Stimulated activated CD4-positive, alpha-beta T cell treated with anti-CD3 and anti-CD28 coated beads, Interleukin-1b, Interleukin-23, amount 100 ng/mL, for 24 hours (primary cell): ENCODE results near the gene TCF7L2.
A peak's percentile ranks its signal among the peaks of the same experiment; 100 is the strongest.

Experiments used
- DNase-seq, 4 experiments: peaks; one replicate each; pipeline ENCODE4 v3.0.0-alpha.2; 2020; ENCODE audit warnings: low read depth in 4 of 4, low spot score in 1 of 4

The TCF7L2 gene

DNA sequence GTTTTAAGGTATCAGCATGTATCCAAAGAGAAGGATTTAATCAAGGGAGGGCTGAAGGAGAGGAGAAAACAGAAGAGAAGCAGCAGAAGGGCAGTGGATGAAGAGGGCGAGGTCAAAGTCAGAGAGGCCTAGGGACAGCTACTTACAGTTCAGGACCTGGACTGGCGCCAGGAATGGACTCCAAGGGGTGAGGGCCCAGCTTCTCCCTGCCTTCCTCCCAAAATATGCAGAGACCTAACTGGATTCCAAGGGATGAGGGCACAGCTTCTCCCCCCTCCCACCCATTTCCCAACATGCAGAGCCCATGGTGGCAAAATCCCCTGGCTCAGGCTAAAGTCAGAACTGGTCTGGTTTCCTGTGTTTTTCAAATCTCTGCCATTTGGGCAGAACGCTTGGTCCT, 3.4 kb upstream of the TCF7L2 start:
- DNase-seq, result no peak

DNA sequence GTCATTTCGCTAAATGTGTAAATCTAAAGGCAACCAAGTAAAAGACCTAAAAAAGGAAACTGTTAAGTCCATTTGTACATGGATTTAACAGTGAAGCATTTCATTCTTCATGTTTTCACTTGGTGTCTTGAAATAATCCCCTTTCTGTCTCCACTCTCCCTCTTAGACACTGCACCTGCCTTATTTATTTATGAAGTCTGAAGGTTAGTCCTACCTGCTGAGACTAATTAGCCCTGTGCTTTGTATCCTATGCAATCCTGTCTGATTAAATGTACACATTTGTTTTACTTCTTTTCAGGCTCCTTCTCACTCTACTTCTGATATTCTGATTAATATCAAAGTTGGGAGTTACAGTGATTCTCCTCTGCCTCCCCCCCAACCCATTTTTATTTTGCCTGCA, 1.9 kb upstream of the TCF7L2 start:
- DNase-seq, result no peak

DNA sequence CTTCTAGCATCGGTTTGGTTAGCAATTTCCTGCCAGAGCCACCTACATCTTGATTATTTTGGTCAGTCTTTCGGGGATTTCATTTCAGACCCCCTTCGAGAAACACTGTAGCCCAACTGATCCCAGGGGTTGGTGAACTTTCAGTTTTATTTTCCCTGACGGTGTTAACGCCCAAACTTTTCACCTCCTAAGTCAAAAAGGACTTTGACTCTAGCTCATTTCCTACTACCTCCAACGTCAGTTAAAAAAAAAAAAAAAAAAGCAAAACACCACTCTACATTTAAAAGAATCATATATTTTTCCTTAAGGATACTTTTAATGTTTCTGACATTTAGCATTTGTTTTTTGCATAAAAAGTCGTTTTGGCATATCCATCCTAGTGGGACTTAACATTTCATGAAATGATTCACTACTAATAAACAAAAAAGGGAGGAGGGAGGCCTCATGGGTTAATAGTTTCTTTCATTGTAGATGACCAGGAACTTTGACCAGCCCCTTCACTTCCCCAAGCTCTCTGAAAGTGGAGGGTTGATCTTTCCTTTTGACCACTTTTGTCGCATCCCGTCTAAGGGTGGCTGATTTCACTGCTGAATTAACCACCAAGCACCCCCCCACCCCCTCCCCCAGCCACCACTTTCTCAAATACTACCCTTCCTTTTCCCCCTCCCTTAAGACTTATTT, 764 bp upstream of the TCF7L2 start:
- no peak for DNase-seq

DNA sequence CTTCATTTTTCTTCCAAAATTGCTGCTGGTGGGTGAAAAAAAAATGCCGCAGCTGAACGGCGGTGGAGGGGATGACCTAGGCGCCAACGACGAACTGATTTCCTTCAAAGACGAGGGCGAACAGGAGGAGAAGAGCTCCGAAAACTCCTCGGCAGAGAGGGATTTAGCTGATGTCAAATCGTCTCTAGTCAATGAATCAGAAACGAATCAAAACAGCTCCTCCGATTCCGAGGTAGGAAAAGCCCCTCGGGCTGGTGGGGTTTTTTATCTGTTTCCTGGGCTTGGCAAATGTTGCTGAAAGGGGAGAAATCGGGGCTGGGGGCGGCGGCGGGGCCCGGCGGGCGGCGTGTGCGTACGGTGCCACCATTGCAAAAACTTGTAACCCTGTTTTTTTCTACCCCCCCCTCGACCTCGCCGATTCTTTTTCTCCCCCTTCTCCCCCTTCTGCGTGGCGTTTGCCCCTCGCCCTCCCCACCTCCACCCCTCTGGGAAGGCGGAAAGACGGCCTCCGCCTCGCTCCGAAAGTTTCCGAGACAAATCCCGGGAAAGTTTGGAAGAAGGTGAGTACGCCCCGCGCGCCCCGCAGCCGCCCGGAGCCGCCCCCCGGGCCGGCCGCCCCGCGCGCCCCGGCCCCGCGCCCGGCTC, 789 bp downstream of the TCF7L2 start:
- DNase-seq, result peak in 1 of 4 experiments; percentile 7

DNA sequence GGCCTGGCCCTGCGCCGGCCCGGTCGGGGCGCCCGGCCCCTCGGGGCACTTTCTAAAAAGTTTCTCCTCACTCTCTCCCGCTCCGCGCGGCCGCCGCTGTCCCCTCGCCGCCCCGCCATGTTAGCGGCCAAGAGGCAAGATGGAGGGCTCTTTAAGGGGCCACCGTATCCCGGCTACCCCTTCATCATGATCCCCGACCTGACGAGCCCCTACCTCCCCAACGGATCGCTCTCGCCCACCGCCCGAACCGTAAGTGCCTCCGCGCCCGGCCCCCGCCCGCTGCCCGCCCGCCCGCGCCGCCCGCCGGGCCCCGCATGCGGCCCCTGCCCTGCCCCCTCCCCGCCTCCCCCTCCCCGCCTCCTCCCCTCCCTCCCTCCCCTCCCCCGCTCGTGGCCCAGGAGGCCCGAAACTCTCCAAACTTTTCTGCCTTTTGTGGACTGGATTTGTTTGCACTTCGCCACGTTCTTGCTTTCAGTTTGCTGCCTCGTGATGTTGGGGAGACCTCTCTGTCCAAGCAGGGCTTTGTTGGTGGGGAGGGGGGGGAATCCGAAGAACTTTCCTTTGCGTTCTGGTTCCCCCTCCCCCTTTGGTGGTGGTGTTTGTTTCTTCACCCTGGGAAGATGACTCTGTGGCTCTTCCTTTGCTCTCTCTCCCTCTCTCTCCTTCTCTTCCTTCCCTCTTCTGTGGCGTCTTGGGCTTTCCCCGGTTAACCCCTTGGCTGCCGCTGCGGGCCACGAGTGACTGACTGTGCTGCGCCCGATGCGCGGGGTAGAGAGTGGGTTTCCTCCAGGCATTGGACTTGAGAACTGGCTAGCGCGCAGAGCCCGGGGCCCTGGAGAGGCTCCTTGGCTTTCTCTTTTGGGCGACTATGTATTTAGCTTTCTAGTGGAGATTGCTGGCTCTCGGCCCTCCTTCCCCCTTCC, 1.6 kb downstream of the TCF7L2 start:
- DNase-seq, result peak in 2 of 4 experiments; percentile 14 to 25

DNA sequence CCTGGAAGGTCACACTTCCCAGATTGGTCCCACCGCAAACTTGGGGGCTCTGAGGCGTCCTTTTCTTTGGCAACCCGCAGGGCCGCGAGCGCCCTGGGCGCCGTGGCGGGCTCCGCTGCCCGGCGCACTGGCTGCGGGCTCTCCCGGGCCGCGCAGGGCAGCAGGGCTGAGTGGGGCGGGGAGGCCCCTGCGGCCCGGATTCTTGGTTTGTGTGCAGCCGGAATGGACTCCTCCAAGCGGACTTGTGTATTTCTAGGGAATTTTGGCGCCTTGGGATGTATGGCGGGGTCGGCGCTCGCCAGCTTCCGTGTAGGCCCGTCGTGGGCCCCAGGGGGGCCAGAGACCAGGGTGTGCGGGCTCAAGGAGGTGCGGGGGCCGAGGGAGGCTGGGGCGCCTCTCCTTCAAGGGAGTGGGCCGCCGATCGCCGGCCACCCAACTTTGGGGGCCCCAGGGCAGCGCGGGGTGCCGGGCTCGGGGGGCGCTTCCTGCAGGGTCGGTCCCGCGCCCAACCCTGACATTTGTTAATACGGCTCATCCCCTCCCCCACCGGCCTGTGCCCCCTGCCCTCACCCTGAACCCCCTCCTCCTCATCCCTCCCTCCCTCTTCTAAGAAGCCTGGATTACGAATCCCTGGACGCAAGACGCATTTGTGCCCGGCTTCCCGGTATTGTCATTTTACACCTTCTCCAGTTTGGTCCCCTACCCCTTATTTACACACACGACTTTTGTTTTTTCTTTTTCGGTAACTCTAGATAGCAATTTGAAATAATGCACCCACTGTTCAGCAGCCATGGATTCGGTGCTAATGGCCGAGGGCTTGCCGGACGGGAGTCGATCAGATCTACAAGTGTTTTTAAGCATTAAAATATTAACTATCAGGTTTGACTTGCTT, 2.5 kb downstream of the TCF7L2 start:
- DNase-seq, result no peak

DNA sequence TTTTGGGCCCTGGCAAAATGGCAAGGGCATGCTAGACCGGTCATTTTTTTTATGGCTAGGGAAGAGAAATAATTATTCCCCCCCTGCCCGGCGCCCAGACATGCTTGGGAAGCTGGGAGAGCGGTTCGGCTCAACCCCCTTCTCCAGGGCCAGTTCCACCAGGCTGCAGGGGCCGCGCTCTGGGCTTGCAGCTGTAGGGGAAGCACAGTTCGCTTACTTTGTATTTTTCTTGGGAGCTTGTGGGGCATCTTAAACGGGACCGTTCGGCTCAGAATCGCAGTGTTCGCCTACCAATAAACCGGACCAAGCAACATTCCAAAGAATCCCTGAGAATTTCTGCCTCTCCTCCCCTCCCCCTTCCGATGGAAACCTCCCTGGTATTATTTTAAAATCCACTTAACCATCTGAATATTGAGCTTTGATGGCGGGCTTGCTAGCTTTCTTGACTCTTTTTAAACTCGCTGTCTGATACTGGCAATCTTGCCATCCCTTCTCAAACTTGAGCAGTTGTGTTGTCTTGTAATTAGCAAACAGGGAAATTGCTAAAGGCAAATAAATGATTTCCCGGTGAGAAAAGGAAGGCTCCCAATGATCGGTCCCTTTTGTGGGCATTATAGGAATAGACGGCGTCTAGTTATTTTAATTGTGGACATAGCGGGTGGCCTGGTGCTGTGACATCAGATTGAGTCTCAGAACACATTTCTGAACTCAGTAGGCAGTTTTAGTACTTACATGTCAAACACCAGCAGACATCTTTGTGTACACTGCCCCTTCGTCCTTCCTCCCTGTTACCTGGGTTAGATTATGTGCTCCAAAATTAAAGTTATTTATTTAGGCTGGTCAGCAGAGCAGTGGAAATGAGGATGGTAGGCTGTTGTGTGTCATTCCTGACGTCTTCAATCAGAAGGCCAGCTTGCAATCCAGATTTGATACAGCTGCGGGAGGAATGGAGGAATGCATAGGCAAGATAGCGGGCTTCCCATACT, 3.4 kb downstream of the TCF7L2 start:
- DNase-seq, result no peak

DNA sequence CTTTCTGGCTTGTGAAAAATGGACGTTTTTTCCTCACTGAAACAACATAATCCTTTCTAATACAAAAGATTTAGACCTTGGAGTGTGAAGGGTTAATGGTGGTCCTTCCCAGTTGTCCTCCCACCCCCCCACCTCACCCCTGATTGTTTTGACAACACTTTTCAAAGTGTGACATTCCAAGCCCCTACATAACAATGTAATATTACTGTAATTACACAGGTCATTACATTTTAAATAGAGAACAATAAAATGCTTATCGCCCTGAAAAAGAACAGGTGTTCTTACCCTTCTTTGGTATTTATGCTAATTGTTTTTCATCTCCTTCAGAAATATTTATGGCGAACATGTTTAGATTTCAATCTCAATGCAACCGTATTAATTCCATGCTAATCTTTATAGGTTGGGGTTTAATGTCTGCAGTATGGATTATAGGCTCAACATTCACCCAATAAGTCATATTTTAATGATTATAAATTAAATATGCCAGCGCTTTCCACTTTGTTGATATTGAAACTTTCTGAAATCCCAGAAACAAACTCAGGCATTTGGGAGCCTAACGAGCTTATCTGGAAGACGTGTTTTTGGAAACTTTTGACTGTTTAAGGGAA, 5.0 kb downstream of the TCF7L2 start:
- no peak for DNase-seq

DNA sequence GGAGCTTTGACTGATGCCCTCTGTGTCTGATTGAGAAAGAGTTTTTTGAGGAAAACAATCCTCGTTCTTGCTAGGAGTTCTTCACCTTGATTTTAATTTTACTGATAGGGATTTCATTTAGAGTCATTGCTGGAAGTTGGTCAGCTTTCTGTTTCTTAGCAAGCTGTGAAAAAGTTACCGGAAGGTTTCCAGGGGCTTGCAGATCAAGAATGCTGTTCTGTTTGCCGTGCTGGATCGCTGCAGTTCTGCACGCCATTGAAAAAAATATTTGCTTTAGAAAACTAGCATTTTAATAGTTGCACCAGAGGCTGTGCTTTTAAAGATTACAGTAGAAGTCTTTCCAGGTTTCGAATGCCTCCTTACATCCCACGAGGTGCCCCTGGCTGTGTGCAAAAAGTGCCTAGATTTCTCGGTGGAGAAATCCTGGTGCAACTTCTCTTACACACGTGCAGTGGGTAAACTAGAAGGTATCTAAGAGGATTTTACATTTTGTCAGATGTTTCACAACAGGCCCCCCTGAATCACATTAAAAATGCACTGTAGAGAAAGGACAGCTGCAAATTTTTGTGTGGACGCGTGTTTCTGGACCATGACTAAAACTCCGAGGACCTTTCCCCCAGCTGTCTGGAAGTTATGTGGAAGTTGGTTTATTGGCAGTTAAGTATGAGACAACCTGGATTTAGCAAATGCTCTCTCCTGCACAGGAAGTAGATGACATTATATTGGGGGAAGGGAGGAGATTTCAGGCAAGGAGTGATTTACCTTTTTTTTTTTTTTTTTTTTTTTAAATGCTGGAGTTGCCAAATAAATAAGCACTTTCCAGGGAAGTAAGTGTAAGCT, 5.8 kb downstream of the TCF7L2 start:
- DNase-seq, result no peak

DNA sequence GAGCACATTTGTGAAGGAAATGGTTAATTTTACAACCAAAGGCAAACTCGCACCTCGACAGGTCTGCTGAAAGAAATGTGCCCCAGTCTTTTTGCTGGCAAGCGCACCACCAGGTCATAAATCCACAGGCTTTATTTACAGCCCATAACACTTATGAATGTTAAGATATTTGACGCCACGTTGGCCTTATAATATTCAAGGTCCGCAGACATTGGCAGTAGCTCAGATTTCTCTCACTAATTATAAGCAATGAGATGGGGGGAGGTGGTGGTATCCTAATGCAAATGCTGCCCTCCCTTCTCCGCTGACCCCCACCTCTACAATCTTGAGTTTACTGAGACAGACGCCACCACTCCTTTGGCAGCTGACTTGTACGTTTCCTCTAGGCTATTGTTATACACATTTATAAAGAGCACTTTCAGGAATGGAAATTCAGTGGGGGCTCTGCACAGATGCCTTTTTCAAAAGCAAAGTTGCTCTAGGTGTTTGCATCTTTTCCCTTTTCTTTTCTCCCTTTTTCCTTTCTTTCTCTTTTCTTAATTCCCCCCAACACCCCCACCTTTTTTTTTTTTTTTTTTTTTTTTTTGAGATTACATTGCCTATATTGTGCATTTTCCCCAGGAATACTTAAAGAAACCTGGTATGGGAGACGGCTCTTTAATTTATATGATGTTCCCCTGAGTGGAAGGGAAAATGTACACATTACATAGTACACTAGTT, 6.7 kb downstream of the TCF7L2 start:
- no peak for DNase-seq

DNA sequence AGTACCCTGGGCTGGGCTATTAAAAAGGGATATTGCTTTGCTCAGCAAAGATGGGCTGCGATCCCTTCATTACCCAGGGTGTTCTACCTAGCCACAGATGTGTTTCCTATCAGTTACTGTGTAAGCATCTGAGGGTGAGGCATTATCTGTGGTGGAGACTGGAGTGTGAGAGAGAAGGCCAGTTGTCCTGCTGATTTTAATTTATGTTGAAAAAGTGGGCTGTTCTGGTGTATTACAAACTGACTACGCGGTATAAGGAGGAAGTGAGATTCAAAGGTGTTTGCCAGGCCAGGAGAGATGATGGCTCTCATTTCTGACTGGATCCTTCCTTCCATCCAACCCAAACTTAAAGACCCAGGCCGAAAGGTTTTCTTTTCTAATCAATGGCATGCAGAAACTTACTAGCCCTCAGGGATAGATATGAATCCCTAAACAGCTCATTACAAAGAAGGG, 7.6 kb downstream of the TCF7L2 start:
- DNase-seq, result no peak

DNA sequence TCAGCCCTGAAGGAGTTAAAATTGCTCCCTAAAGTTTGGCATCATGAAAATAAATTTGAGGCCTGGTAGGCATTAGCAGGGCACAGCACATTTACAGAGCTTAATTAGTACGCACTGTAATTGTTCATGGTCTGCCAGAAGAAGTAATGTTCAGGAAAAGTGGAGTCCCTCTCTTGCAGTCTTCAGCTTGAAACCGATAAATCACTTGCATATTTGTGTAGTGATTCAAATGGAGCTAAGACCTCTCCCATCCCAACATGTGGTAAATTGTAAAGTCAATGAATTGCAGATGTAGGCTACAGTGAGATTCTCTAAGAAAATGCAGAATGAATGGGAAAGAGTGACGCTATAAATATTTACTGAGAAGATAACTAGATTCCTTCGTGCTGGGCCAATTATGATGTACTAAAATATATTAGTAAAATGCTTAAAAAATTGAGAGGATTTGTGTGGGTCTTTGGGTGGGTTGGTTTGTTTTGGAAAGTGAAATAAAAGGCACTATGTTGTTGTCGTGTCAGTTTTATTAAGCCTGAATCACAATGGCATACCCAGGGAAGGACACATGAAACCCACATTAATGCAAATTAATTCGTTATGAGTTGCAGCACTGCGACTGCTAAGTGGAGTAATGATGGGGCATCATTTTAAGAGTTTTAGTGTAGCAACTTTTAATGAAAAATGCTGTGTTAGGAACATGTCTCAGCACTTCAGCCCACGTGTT, 8.4 kb downstream of the TCF7L2 start:
- no peak for DNase-seq

DNA sequence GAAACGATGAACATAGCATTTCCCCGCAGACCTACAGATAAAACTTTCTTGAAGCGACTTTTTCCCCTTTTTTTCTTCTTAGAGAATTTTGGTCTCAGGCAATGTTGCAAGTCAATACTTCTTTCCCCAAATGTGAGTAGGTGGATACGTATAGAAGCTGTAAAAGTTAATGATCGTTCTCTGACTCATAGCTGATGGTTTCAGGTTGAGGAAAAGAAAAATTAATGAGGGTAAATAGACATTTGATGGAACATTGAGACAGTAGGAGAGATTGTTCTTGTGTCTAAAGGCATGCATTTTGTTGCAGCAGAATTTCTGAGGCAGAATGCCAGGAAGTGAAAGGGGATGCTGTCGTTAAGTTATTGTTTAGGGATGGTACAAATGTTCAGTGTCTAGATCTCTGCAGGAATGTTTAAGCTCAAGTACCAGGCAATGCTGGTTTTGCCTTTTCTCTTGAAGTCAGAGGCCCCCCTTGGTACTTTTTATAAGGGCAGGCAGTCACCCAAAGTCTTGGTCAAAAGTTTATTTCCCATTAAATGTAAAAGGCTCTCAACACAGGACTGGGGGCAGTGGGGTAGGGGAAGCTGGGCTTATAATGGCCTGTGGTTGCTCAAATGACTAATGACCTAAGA, 9.3 kb downstream of the TCF7L2 start:
- no peak for DNase-seq

DNA sequence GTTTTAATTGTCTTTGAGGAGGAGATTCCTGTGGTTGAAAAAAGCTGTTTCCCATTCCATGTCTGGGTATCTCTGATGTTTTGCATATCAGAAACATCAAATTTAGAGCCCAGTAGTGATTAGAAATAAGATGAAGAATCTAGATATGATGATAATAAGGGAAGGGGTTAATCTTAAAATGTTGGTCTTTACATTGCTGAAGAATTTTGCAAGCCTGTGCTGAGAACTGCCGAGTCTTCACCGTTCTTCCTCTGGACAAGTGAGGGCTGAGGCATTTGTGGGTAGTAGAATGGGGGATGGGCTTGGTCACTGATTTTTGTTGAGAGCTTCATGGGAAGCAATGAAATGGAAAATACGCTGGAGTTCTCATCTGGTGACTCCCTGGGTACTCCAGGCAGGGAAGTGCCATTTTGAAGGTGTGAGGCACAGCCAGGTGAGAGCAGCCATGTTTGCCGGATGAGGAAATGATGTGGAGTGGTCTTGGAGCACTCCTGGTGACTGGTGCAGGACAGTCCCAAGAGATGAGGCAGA, 10.2 kb downstream of the TCF7L2 start:
- no peak for DNase-seq

DNA sequence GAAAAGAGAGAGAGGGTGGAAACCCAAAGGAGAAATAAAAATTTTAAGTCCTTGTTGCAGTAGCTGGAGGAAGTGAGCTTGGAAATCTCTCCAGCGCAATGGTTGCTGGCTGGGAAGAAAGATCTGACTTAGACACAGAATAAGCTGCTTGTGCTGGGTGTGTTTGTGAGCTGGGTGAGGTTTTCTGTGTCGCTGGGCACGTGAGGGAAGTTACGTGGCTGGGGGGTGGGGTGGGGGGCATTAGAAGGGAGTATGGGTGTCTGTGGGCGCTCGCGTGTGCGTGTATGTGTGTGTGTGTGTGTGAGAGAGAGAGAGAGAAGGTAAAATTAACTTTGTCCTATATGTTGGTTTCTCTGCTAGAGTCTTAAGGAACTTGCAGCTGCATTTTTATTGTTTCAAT, 11.6 kb downstream of the TCF7L2 start:
- no peak for DNase-seq

DNA sequence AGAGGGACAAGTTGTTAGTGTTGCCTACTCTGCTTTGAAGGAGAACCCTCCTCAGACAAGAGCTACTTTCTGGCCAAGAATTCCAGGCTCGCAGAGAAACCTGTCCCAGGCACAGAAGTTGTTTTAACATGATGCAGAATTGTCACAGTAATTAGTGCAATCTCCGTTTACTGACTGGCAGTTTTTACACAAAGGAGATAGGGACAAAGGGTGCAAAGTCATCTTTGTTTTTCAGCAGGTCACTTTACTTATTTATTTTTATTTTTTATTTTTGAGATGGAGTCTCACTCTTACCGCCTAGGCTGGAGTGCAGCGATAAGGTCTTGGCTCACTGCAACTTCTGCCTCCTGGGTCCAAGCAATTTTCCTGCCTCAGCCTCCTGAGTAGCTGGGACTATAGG, 12.3 kb downstream of the TCF7L2 start:
- DNase-seq, result no peak
